H1 (cell line): Measurements from ENCODE around the gene AVPI1. TPM values are rescaled to one million over a fixed set of nuclear protein-coding genes. Genes with fewer than 3 reads are reported as not detected.

Experiments used
- ASH2L ChIP-seq: fragments of 200-600, 300-600 bp; sonication (generic); IDR thresholded peaks from one replicate; pipeline ENCODE4 v1.7.1; 2017; ENCODE audit warnings: low read length
- BCL11A ChIP-seq, 2 experiments: IDR thresholded peaks; one replicate each; pipeline ENCODE4 v1.6.1; 2011; ENCODE audit warnings: low read depth in 2 of 2, low read length in 2 of 2, mild to moderate bottlenecking in 2 of 2
- CBX5 ChIP-seq: fragments of 300-800, 300-1000 bp; sonication (generic); IDR thresholded peaks from 2 replicates; pipeline ENCODE4 v1.7.1; 2016; ENCODE audit warnings: antibody characterized with exemption, low read length, low read depth
- CEBPB ChIP-seq: IDR thresholded peaks from 2 replicates; pipeline ENCODE4 v1.6.1; 2012; ENCODE audit warnings: low read depth, low read length
- CREB1 ChIP-seq: IDR thresholded peaks from 2 replicates; pipeline ENCODE4 v1.6.1; 2012; ENCODE audit warnings: inconsistent platforms
- EGR1 ChIP-seq: IDR thresholded peaks from 2 replicates; pipeline ENCODE4 v1.6.1; 2011; ENCODE audit warnings: low read depth, low read length, borderline replicate concordance
- EP300 ChIP-seq, 2 experiments: IDR thresholded peaks; 1 replicate in 1 of 2; 2 replicates in 1 of 2; pipeline ENCODE4 v1.6.1; 2011 to 2012; ENCODE audit warnings: low read depth in 2 of 2, low read length in 2 of 2, mild to moderate bottlenecking in 2 of 2, borderline replicate concordance in 1 of 2, inconsistent platforms in 1 of 2, moderate library complexity in 1 of 2
- GABPA ChIP-seq: IDR thresholded peaks from 2 replicates; pipeline ENCODE4 v1.6.1; 2011; ENCODE audit warnings: mild to moderate bottlenecking, low read length, moderate library complexity, borderline replicate concordance; ENCODE audit not compliant: insufficient read depth
- HDAC2 ChIP-seq, 2 experiments: fragments of 300-600 bp in 1 of 2; sonication (generic) in 1 of 2; IDR thresholded peaks; 2 replicates each; pipeline ENCODE4 v1.6.1; 2011 to 2012; ENCODE audit warnings: low read depth in 2 of 2, low read length in 2 of 2, mild to moderate bottlenecking in 2 of 2, moderate library complexity in 2 of 2, borderline replicate concordance in 1 of 2, inconsistent platforms in 1 of 2
- HDAC6 ChIP-seq: IDR thresholded peaks from one replicate; pipeline ENCODE4 v1.7.1; 2012; ENCODE audit warnings: low read depth, mild to moderate bottlenecking, inconsistent platforms, low read length, moderate library complexity
- JUND ChIP-seq: IDR thresholded peaks from 2 replicates; pipeline ENCODE4 v1.6.1; 2011; ENCODE audit warnings: mild to moderate bottlenecking, improper control_type of control experiment, low read length
- KDM1A ChIP-seq: fragments of 200-600, 300-600 bp; sonication (generic); IDR thresholded peaks from 2 replicates; pipeline ENCODE4 v1.7.1; 2016; ENCODE audit warnings: mild to moderate bottlenecking, low read length, borderline replicate concordance
- KDM5A ChIP-seq: fragments of 200-600 bp; IDR thresholded peaks from 2 replicates; pipeline ENCODE4 v1.7.1; 2012; ENCODE audit warnings: mild to moderate bottlenecking, low read length, inconsistent platforms, mixed read lengths
- POLR2A ChIP-seq, 2 experiments: IDR thresholded peaks; 1 replicate in 1 of 2; 2 replicates in 1 of 2; pipeline ENCODE4 v1.6.1; 2011; ENCODE audit warnings: low read depth in 2 of 2, low read length in 2 of 2, mild to moderate bottlenecking in 2 of 2; ENCODE audit errors: control extremely low read depth in 1 of 2
- RNF2 ChIP-seq: fragments of 200-900, 300-1000 bp; sonication (generic); IDR thresholded peaks from 2 replicates; pipeline ENCODE4 v1.7.1; 2016; ENCODE audit warnings: borderline replicate concordance, low read depth, mild to moderate bottlenecking, antibody characterized with exemption, low read length; ENCODE audit not compliant: poor library complexity, severe bottlenecking; ENCODE audit errors: missing control alignments
- RXRA ChIP-seq: IDR thresholded peaks from 2 replicates; pipeline ENCODE4 v1.6.1; 2011; ENCODE audit warnings: low read depth, mild to moderate bottlenecking, low read length, moderate library complexity; ENCODE audit not compliant: insufficient read depth
- SAP30 ChIP-seq: fragments of 300-600 bp; sonication (generic); IDR thresholded peaks from 2 replicates; pipeline ENCODE4 v1.7.1; 2012; ENCODE audit warnings: low read length, moderate library complexity, mild to moderate bottlenecking, inconsistent platforms; ENCODE audit not compliant: insufficient read depth, insufficient replicate concordance
- SIN3A ChIP-seq, 2 experiments: IDR thresholded peaks in 1 of 2; conservative IDR thresholded peaks in 1 of 2; 2 replicates each; pipeline ENCODE4 v1.6.1; 2011 to 2012; ENCODE audit warnings: low read length in 2 of 2, improper control_type of control experiment in 1 of 2, low read depth in 1 of 2, mild to moderate bottlenecking in 1 of 2
- SP1 ChIP-seq: IDR thresholded peaks from 2 replicates; pipeline ENCODE4 v1.6.1; 2011; ENCODE audit warnings: low read depth, low read length
- SP4 ChIP-seq: IDR thresholded peaks from 2 replicates; pipeline ENCODE4 v1.6.1; 2012; ENCODE audit warnings: low read length, inconsistent platforms
- YY1 ChIP-seq: IDR thresholded peaks from 2 replicates; pipeline ENCODE4 v1.6.1; 2011; ENCODE audit warnings: low read depth, mild to moderate bottlenecking, low read length
- ZNF274 ChIP-seq: IDR thresholded peaks from 2 replicates; pipeline ENCODE4 v1.7.0; 2012; ENCODE audit warnings: low read length, borderline replicate concordance; ENCODE audit errors: extremely low read depth
- polyA plus RNA-seq, 7 experiments: library from polyadenylated mRNA; depleted of rRNA in 3 of 7; stranded (reverse) in 5 of 7; unstranded in 2 of 7; fragments of >200 nt in 5 of 7; fragments of 200-250 nt in 2 of 7; gene quantifications; 1 replicate in 5 of 7; 2 replicates in 1 of 7; 4 replicates in 1 of 7; pipeline versions ENCODE4 v1.2.1 to v1.2.3, GENCODE V29; 2011 to 2013; ENCODE audit warnings: missing spikeins in 2 of 7, mixed read lengths in 2 of 7
- total RNA-seq: library from RNA; stranded (reverse); fragmentation: NEBNext Ultra II Directional; extraction: Animal tissue kit (Norgen Biotek cat#: 25700); gene quantifications from 2 replicates; pipeline ENCODE4 v1.2.1, GENCODE V29; 2021
- TF ChIP-seq, protein P1 (sequence below): IDR thresholded peaks from 2 replicates; pipeline ENCODE4 v1.6.1; 2011; ENCODE audit warnings: low read depth, mild to moderate bottlenecking, low read length; ENCODE audit not compliant: insufficient read depth

The AVPI1 gene
- total and polyA plus RNA-seq, 2 of the 8 experiments (the other 6 are each of a cell fraction or from before 2014, with no cell fraction given), result 9.0 to 13.5 TPM

- TF ChIP-seq KDM1A (no peak), JUND (no peak), ZNF274 (no peak), SP4 (peak; percentile 44; the same call in 1 of the 2 replicates), SP1 (no peak; the same call in 1 of the 2 replicates), EP300 (IDR thresholded peaks at IDR 0.05; ENCODE audit: borderline replicate concordance in 1 of 2, low read depth in 2 of 2, low read length in 2 of 2) (no peak), BCL11A (IDR thresholded peaks at IDR 0.05; ENCODE audit: low read depth in 2 of 2, low read length in 2 of 2) (no peak), RXRA (no peak), KDM5A (no peak), SIN3A (conservative IDR thresholded peaks at IDR 0.05 in 1 of 2, IDR thresholded peaks at IDR 0.05 in 1 of 2; ENCODE audit: low read depth in 1 of 2, low read length in 2 of 2) (peak in 1 of 2 experiments; percentile 74; a peak in 1 of 4 replicates), GABPA (no peak), CEBPB (peak; percentile 53; the same call in 1 of the 2 replicates), HDAC6 (no peak), SAP30 (no peak), POLR2A (IDR thresholded peaks at IDR 0.05; ENCODE audit: control extremely low read depth in 1 of 2, low read depth in 2 of 2, low read length in 2 of 2) (peak in 1 of 2 experiments; percentile 86; a peak in 1 of 3 replicates), CREB1 (peak; percentile 78), EGR1 (no peak), HDAC2 (IDR thresholded peaks at IDR 0.05; ENCODE audit: borderline replicate concordance in 1 of 2, low read depth in 2 of 2, low read length in 2 of 2) (0 out of 4 replicates have a peak, but pooled peaks of 1 of the 2 experiments have one; percentile 10), CBX5 (no peak), ASH2L (no peak), RNF2 (no peak), YY1 (no peak)
- TF ChIP-seq, protein P1, sequence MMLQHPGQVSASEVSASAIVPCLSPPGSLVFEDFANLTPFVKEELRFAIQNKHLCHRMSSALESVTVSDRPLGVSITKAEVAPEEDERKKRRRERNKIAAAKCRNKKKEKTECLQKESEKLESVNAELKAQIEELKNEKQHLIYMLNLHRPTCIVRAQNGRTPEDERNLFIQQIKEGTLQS, result no peak
Measured at GRCh38 chr10:97640174-97640867, 46.7 kb downstream of the AVPI1 start, which contains the start of gene PI4K2A (continued).
